Endothelial cell of umbilical vein (primary cell): Measurements from ENCODE around the gene LAMP1. TPM values are rescaled to one million over a fixed set of nuclear protein-coding genes. Genes with fewer than 3 reads are reported as not detected.

Experiments
- BruUV-seq: library from RNA; stranded (reverse); fragments of 400-500 nt; replicated peaks from 2 replicates; lab custom pipeline; 2021; lab: Mats Ljungman, UMichigan
- CTCF ChIA-PET: fragments of 300-600, 350-600 bp; sonication (Branson Sonifier 250); formaldehyde crosslinking; loops from one replicate; lab custom pipeline; 2021; ENCODE audit warnings: antibody characterized with exemption, inconsistent platforms; lab: Charles Lee
- POLR2A ChIA-PET: fragments of 300-600, 350-600 bp; sonication (Branson Sonifier 250); formaldehyde crosslinking; loops from one replicate; lab custom pipeline; 2021; ENCODE audit warnings: antibody characterized with exemption, inconsistent platforms; lab: Charles Lee
- DNase-seq: peaks from one replicate; pipeline ENCODE4 v3.0.0-alpha.2; 2011; ENCODE audit warnings: low read depth, low spot score
- FAIRE-seq: peaks from 2 replicates; lab custom pipeline; 2011; peaks lifted over from hg19 to GRCh38; lab: Jason Lieb, UNC
- H2AFZ ChIP-seq: 2 replicates; pipeline ENCODE4 v1.6.0; 2012; ENCODE audit warnings: low read depth, low read length, control low read depth, inconsistent platforms
- H3K27ac ChIP-seq: 2 replicates; pipeline ENCODE4 v1.5.1; 2011; ENCODE audit warnings: low read depth, mild to moderate bottlenecking, control low read depth, low read length, moderate library complexity; ENCODE audit not compliant: insufficient read depth
- H3K27me3 ChIP-seq, 2 experiments: 2 replicates each; pipeline versions ENCODE4 v1.6.0 to v1.6.1; 2011; ENCODE audit warnings: low read length in 2 of 2, mixed read lengths in 1 of 2; ENCODE audit not compliant: control insufficient read depth in 2 of 2, insufficient read depth in 2 of 2
- H3K36me3 ChIP-seq, 2 experiments: 2 replicates in 1 of 2; 3 replicates in 1 of 2; pipeline ENCODE4 v1.5.1; 2011; ENCODE audit warnings: low read length in 2 of 2, mild to moderate bottlenecking in 1 of 2, moderate library complexity in 1 of 2; ENCODE audit not compliant: control insufficient read depth in 2 of 2, insufficient read depth in 2 of 2; ENCODE audit errors: extremely low read depth in 1 of 2
- H3K4me1 ChIP-seq: 3 replicates; pipeline ENCODE4 v1.5.1; 2011; ENCODE audit warnings: mild to moderate bottlenecking, low read length; ENCODE audit not compliant: control insufficient read depth, insufficient read depth; ENCODE audit errors: extremely low read depth
- H3K4me2 ChIP-seq: 2 replicates; pipeline ENCODE4 v1.6.1; 2011; ENCODE audit warnings: low read length, control low read depth, mixed read lengths; ENCODE audit not compliant: insufficient read depth
- H3K4me3 ChIP-seq, 3 experiments: fragments of 200-600 bp in 1 of 3; sonication (generic), shearing (Covaris generic) in 1 of 3; replicated peaks in 1 of 3; 2 replicates each; pipeline ENCODE4 v1.5.1; 2011 to 2016; ENCODE audit warnings: control low read depth in 3 of 3, low read length in 3 of 3, mild to moderate bottlenecking in 2 of 3, inconsistent platforms in 1 of 3, low read depth in 1 of 3, moderate library complexity in 1 of 3; ENCODE audit not compliant: insufficient read depth in 1 of 3
- H3K79me2 ChIP-seq: 2 replicates; pipeline ENCODE4 v1.6.0; 2012; ENCODE audit warnings: low read length, inconsistent platforms; ENCODE audit not compliant: control insufficient read depth, insufficient read depth
- H3K9ac ChIP-seq: replicated peaks from 2 replicates; pipeline ENCODE3; 2011; ENCODE audit warnings: low read length, control low read depth; ENCODE audit not compliant: insufficient read depth; ENCODE audit errors: extremely low read depth
- H3K9me1 ChIP-seq: replicated peaks from 3 replicates; pipeline ENCODE4 v1.6.0; 2011; ENCODE audit warnings: mild to moderate bottlenecking, low read length; ENCODE audit not compliant: control insufficient read depth, insufficient read depth; ENCODE audit errors: extremely low read depth
- H3K9me3 ChIP-seq: replicated peaks from 2 replicates; pipeline ENCODE4 v1.5.1; 2012; ENCODE audit warnings: low read length, inconsistent platforms; ENCODE audit not compliant: control insufficient read depth, insufficient read depth
- H4K20me1 ChIP-seq: replicated peaks from 2 replicates; pipeline ENCODE3; 2011; ENCODE audit warnings: mild to moderate bottlenecking, low read length; ENCODE audit not compliant: control insufficient read depth, insufficient read depth; ENCODE audit errors: extremely low read depth
- CTCF ChIP-seq, 2 donors: IDR thresholded peaks; 1 replicate in 1 of 2; 2 replicates in 1 of 2; pipeline ENCODE4 v1.5.1; 2011; ENCODE audit warnings: low read length in 2 of 2, mild to moderate bottlenecking in 2 of 2, moderate library complexity in 2 of 2, control low read depth in 1 of 2, inconsistent platforms in 1 of 2, low read depth in 1 of 2; ENCODE audit not compliant: insufficient read depth in 1 of 2; ENCODE audit errors: extremely low read depth in 1 of 2
- EZH2 ChIP-seq: IDR thresholded peaks from 2 replicates; pipeline ENCODE4 v1.6.1; 2012; ENCODE audit warnings: borderline replicate concordance, low read depth, mild to moderate bottlenecking, moderate library complexity, low read length, inconsistent platforms; ENCODE audit not compliant: severe bottlenecking
- FOS ChIP-seq: IDR thresholded peaks from 2 replicates; pipeline ENCODE4 v1.6.1; 2011; ENCODE audit warnings: mild to moderate bottlenecking, low read length, moderate library complexity, borderline replicate concordance; ENCODE audit not compliant: insufficient read depth
- GATA2 ChIP-seq: IDR thresholded peaks from 2 replicates; pipeline ENCODE4 v1.7.0; 2011; ENCODE audit warnings: low read depth, mild to moderate bottlenecking, moderate library complexity, mixed read lengths, low read length; ENCODE audit not compliant: insufficient read length, insufficient read depth
- JUN ChIP-seq: IDR thresholded peaks from 2 replicates; pipeline ENCODE4 v1.6.1; 2011; ENCODE audit warnings: borderline replicate concordance, low read depth; ENCODE audit not compliant: insufficient read length, insufficient read depth
- MAX ChIP-seq: IDR thresholded peaks from 2 replicates; pipeline ENCODE4 v1.6.1; 2011; ENCODE audit not compliant: insufficient read depth, insufficient read length
- MYC ChIP-seq: IDR thresholded peaks from one replicate; pipeline ENCODE4 v1.6.1; 2011; ENCODE audit warnings: mild to moderate bottlenecking, low read depth, low read length
- POLR2A ChIP-seq: IDR thresholded peaks from 2 replicates; pipeline ENCODE4 v1.6.1; 2012; ENCODE audit warnings: low read depth, mild to moderate bottlenecking, control low read depth, low read length
- POLR2AphosphoS5 ChIP-seq: IDR thresholded peaks from 2 replicates; pipeline ENCODE4 v1.6.1; 2012; ENCODE audit warnings: low read depth, mild to moderate bottlenecking, control low read depth, low read length, moderate library complexity; ENCODE audit not compliant: insufficient read depth
- dilution Hi-C: fragments of 300-500 bp; cut with MboI; formaldehyde crosslinking; loops from one replicate; pipeline ENCODE4 v1.15.0; 2019; ENCODE audit warnings: low sequenced_read_pairs; ENCODE audit not compliant: extremely low pct_ligation_motif_present
- intact Hi-C: fragments of 100-400 bp; cut with micrococcal nuclease; formaldehyde crosslinking; loops from one replicate; pipeline ENCODE4 v1.10.0; 2022
- polyA plus RNA-seq, 4 experiments: library from polyadenylated mRNA; depleted of rRNA in 3 of 4; stranded (reverse) in 3 of 4; unstranded in 1 of 4; fragments of >200 nt; gene quantifications; 2 replicates each; pipeline versions ENCODE4 v1.2.1 to v1.2.3, GENCODE V29; 2011 to 2012; ENCODE audit warnings: missing spikeins in 1 of 4
- total RNA-seq: library from RNA; stranded (reverse); gene quantifications from 2 replicates; pipeline ENCODE4 v1.2.3, GENCODE V29; 2021

LAMP1 gene
- total and polyA plus RNA-seq, 2 donors (not counting 3 experiments of a cell fraction or from before 2014, with no cell fraction given) = 262 to 285 TPM

GRCh38 chr13:113350938-113351335 lies 53.9 kb downstream of the LAMP1 start:
- DNase-seq = no peak
- no peaks in the 10 kb centered on the region for H3K9me3 ChIP-seq
- H3K79me2 ChIP-seq = no peaks in the 10 kb centered on the region
- no peaks in the 10 kb centered on the region for H3K9me1 ChIP-seq
- ChIA-PET POLR2A (no interaction called here), CTCF (no interaction called here)
- FAIRE-seq = no peak
- H3K27ac ChIP-seq = no peak overlapping the region
- intact Hi-C loops = no loop called here
- no peak overlapping the region for H3K9ac ChIP-seq
- H3K36me3 ChIP-seq = no peaks in the 10 kb centered on the region
- H4K20me1 ChIP-seq = no peaks in the 10 kb centered on the region
- BruUV-seq = no TSS peak
- no peaks in the 10 kb centered on the region for H3K27me3 ChIP-seq
- no peak for TF ChIP-seq MAX
- no peak for TF ChIP-seq POLR2AphosphoS5
- TF ChIP-seq MYC = no peak
- TF ChIP-seq FOS = no peak
- TF ChIP-seq POLR2A = no peak
- TF ChIP-seq EZH2 = no peak
- no peak for TF ChIP-seq CTCF (IDR thresholded peaks at IDR 0.05; ENCODE audit: extremely low read depth in 1 of 2, insufficient read depth in 1 of 2, low read depth in 1 of 2, low read length in 2 of 2)
- no peak for TF ChIP-seq GATA2
- no peak for TF ChIP-seq JUN
- dilution Hi-C loops = no loop called here
- no peaks in the 10 kb centered on the region for H3K4me1 ChIP-seq
- H3K4me3 ChIP-seq = no peak overlapping the region
- no peak overlapping the region for H3K4me2 ChIP-seq
- no peak overlapping the region for H2AFZ ChIP-seq
